A172 (cell line): Measurements from ENCODE around the gene MRPL19. TPM values are rescaled to one million over a fixed set of nuclear protein-coding genes. Genes with fewer than 3 reads are reported as not detected.

Source experiments
- DNase-seq: peaks from one replicate; pipeline ENCODE4 v3.0.0-alpha.2; 2015; ENCODE audit warnings: low spot score
- total RNA-seq: library from RNA; depleted of rRNA; stranded (reverse); fragments of >200 nt; shearing (Covaris generic); gene quantifications from 2 replicates; pipeline ENCODE4 v1.2.3, GENCODE V29; 2014; rRNA removed

MRPL19 gene
- total RNA-seq, result 127 and 156 TPM in 2 replicates

DNA sequence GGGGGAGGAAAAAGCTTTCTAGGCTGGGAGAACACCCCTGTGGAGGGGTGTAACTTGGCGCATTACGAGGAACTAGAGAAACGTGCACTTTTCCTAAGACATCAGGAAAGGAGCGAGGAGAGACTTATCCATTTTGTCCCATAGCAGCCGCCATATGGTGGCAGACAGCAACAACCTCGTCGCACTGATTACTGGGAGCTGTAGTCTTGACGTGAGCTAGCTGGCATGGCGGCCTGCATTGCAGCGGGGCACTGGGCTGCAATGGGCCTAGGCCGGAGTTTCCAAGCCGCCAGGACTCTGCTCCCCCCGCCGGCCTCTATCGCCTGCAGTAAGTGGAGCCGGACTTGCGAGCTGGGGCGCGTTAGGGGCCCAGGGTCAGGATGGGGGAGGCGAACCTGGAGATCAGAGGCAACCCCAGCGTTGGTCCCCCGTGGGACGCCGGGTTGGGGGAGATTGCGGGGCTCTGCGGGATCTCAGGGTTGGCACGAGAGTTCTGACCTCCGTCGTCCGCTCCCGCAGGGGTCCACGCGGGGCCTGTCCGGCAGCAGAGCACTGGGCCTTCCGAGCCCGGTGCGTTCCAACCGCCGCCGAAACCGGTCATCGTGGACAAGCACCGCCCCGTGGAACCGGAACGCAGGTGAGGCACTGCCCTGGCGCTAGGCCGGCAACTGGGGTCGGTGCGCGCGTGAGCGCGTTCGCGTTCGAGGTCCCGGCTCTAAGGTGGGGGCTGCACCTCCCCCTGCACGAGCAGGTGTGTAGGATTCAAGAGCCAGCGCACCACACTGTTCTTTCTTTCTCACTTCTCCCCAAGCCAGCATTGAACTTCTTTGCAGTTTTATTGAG, at the start of gene MRPL19:
Gene MRPL19 (plus strand): TSS at position 201 of the 843 bp plus-strand sequence. CDS start 25 bp downstream, at position 226.
- DNase-seq, result peak; percentile 90

DNA sequence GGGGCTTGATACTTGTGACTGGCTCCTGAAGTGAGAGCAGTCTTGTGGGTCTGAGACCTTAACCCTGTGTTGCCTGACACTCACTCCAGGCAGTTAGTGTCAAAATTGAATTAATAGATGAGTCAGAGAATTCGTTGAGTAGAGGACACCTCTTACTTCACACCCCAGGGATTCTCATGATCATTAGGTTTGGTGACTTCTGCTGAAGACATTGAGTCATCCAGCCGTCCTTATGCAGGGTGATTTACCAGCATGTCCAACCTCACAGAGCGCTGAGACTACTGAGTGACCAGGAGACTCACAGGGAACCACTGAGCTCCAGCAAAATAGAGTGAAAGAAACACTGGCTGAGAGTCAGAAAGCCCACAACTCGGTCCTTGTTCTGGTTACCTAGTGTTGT, 49.8 kb upstream of the MRPL19 start:
- DNase-seq, result peak; percentile 86

DNA sequence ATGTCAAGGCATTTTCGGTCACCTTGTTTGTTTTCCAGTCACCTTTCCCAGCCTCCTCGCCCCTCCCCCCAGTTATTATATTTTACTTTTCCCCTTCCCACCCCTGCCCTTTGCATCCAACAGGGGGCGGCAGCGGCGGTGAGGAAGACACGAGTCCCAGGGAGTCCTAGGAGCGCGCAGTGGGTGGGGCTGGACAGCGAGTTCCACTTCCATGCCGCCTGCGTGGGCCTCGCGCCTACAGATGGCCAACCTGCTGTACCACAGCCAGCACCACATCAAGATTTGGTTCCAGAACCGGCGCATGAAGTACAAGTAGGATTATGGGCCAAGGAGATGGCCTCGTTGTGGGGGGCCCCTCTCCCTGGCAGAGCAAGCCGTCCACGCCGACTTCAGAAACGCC, 48.6 kb upstream of the MRPL19 start:
- DNase-seq, result no peak

DNA sequence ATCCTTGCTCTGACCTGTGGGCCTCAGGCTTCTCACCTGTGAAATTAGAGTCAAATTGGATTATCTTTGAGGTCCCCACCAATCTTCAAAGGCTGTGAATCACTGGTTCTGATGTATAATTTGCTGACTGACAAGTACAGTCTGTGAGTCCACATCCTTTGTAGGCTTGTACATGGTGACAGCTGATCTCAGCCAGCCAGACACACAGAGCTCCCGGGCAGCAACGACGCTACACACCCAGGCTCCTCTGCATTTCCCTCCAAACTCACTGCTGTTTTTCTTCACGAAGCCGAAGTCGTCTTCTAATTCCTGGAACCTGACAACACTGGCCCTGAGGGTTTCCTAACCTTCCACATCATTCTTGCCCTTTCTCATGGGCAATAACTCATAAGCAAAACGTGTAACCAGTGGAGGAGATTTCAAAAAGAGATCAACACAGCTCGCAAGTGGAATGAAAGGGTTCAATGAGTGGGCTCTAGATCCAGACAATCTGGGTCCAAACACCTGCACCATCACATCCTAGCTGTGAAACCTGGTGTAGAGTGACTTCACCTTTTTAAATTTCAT, 47.9 kb upstream of the MRPL19 start:
- DNase-seq, result no peak

DNA sequence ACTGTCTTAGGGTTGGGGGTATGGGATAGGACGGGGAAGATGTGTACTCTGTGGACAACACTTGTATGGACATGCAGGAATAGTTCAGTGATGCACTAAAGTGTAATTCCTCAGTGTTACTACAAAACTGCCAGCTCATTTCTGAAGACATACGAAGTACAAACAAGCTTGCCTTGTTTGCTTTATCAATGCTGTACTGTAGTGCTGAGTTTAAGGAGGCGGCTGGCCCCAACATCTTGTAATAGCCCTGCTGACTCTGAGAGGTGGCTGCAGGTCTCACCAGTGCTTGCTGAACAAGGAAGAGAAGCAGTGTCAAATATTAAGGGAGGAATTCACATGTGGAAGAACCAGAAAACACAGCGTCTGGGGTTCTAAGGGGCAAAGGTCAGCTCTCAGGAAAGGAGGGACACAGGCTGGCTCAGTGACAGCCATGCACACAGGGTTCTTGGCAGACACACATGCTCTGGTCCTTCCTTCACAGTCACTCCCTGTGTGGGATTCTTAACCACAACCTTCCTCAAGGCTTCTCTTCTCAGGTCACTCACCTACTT, 46.0 kb upstream of the MRPL19 start:
- no peak for DNase-seq

DNA sequence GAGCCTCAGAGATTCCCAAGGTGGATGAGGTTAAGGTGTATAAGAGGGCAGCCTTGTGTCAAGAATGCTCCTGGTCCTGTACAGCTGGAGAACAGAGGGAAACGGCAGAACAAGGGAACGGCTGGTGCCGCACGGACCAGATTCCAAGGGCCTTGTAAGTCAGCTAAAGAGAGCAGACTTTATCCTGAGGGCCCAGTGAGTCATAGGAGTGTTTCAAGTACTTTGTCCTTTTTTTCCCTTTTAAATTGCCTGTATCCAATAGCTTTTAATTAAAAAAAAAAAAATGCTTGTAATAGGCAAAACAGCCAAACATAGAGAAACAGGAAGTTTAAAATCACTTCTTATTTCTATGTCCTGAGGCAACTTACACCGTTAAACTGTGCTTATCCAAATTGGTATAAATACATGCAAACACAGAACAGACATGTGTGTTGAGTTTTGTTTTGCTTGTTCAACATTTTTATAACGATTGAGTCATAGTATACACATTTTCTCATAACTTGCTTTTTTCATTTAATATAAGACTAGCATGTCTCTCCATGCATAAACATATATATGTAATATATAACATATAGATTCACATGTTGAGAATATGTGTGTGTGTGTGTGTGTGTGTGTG, 43.8 kb upstream of the MRPL19 start:
- DNase-seq, result peak; percentile 84

DNA sequence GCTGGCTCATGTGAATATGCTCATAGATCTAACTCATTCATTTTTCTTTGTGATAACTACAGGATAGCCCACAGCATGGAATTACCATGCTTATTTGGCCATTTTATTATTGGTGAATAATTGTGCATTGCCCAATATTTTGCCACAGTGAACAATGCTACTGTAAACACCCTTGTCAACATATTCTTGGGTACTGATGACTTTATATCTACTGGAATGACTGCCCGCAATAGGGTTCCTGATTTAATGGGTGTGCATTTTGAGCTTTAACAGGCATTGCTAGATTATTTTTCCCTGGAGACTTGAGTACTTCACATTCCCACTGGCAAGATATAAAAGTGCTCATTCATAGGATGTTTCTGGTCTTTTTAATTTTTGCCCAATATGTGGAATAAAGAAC, 43.1 kb upstream of the MRPL19 start:
- DNase-seq, result no peak

DNA sequence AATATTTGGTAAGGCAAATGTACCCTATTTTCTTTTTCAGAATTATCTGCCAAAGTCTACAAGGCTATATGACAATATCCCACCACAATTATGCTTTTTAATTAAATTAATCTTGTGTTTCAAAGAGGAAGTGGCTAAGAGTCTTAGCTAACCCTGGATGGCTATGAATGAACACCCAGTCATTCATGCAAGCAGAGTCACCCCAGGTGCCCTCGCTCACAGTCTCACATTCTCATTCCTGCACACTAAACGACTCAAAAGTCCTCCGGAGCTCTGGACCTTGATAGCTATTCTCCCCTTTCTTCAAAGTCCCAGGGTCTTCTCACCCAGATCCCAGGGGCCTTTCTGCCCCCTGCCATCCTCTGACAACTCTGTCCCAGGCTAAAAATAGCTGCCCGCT, 42.1 kb upstream of the MRPL19 start:
- peak; percentile 40 for DNase-seq

DNA sequence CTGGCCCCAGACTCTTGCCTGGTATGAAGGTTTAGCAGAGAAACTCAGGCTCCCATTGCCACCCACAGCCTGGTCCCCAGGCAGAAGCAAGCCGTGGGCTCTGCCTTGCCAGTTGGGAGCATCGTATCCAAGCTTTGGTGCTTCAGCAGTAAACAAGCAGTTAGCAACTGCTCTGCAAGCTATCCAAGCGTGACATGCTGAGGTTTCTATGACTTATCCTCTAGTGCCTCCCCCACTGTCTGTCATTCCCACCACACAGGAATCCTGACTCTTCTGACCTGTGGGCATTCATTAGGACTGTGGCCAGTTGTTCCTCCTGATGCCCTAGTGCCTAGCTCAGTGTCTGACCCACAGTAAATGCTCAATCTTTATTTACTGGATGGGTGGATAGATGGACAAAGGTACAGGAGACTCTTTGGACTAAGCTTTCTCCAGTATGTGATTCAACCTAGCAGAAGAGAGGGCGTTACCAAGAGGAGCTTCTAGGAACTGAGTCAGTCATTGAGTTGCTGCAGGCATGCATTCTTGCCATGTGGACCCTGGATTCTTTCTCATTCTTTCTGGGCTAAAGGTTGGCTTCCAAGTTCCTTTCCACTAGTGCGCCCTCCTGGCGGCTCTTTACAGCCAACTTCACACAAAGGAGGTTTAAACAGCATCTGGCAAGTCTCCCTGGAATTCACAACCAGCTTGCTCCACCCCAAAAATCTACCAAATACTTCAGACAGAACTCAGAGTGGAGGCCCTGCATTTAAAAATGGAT, 40.6 kb upstream of the MRPL19 start:
- peak; percentile 97 for DNase-seq

DNA sequence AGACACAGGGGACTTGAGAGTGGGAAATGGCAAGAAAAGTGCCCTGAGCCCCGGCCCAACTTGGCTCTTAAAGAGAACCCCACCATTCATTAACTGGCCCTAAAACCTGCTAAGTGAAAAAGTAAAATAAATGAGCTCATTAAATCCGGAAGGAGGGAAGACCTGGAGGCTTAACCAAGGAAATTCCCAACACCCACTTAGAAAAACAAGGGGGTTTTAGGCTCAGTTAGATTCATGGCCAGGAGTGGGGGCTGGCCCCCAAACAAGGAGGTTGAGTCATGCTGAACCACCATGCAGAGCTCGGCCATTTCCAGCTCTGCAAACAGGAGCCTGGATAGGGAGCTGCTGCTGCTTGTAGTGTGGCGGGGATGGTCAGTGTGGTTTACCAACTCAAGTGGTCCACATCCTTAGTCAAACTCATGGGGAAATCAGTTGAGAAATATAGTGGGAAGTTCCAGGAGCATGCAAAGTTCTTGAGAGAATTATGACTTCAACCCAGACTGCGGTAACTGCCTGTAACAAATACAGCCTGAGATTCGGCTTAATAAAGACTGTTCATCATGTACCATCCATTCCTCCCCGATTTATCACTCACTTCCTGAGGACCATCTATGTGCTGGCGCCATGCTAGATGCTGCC, 39.7 kb upstream of the MRPL19 start:
- peak; percentile 90 for DNase-seq

DNA sequence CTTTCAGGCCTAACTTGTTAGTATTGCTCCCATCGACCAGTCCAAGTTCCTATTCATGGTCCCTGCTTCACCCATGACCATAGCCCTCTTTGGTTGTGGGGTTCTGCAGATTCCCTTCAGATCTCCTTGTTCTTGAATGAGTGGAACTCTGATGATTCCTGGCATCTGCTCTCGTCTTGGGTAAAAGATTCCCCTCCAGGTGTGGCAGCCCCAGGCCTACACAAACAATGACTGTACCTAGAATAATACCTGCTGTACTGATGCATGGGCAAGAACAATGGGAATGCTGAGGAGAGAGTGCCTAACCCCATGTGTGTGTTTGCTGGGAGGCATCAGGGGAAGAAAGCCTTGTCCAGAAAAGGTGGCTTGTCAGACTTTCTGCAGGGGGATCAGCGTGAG, 39.2 kb upstream of the MRPL19 start:
- no peak for DNase-seq

DNA sequence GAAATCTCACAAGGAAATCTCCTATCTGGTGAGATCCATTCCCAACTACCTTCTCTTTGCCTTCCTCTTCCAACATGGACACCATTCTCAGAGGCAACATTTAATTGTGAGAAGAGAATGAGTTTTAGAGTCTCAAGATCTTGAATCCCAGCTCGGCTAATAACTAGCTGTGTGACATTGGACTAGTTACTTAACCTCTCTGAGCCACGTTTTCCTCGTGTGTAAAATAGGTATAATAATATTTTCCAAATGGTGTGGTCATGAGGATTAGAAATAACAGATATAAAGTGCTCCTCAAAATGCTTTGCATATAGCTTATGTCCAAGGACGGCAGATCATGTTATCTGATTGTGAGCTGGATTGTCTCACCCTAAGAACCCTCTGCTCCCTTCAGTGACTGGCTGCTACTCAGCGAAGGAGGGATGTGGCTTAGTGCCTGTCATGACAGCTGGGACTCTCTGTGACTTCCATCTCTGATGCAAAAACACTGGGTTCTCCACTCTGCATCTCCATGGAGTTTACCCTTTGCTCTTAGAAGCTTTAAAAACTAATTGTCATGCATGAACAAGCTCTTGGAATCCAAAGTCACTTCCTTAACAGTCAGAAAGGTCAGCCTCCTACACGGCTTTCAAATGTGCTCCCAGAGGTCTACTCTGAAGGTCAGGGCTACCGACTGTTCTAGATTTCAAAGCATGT, 38.4 kb upstream of the MRPL19 start:
- no peak for DNase-seq

DNA sequence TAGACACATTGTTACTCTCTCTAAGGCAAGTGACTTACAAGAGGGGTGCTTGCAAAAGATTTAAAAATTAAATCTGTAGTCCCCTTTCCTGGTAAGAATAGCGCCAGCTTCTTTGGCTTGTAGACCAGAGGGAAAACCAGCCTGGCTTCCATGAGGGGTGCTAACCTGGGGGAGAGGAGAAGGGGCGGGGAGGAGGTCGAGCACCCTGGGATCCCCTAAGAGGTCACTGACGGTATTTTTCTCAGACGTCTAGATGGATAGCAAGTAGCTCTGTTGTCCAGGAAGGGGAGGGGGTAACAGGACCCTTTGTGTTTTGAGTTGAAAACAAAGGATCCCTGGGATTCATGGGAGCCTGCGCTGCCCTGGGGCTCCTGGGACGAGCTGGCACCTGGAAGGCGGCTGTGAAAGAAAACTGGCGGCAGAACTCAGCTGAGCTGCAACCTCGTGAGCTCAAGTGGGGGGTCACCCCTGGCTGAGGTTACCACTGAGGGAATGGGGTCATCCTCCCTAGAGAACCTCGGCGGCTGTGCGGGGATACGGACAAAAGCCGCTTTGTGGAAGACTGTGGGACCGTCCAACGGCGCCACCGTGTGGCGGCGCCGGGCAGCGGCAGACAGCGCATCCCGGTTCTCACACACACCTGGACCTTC, 37.8 kb upstream of the MRPL19 start:
- peak; percentile 48 for DNase-seq

DNA sequence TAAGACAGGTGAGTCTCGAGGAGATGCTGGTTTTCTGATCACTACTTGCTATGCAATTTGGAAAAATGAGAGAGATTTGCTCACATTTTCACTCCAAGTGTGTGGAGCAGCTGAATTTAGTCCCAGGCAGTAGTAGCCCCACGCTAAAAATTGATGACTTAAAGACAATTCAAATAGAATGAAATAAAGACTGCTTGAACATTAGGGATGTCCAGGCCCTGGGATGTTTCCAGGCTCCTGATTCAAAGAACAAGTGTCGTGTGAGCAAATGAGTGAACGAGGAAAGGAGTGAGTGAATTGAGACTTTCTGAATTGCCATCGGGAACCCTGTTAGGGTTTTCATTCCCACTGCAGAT, 37.3 kb upstream of the MRPL19 start:
- DNase-seq, result no peak

DNA sequence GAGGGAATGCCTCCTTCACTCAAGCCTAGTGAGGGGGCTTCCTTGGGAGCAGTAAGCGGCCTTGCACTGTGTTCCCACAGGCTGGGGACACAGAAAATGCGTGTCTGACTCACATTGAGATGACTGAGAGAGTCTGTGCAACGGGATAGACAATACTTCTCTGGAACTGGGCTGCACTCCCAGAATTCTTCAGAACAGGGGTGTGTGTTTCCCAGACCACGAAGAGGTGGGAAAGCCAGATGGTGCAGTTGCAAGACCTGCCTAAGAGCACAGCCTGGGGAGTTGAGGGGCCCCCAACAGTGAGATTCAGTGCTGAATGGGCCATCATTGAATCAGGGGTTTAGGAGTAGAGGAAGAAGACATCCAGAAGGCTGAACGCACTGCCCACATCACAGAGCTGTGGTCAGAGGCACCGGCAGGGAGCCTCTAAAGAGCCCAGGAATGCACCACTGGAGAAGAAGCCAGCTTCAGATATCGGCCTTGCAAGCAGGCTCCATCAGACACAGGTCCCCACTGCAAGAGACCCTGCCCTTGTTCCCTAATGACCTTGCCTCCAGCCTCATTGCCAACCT, 36.6 kb upstream of the MRPL19 start:
- no peak for DNase-seq

DNA sequence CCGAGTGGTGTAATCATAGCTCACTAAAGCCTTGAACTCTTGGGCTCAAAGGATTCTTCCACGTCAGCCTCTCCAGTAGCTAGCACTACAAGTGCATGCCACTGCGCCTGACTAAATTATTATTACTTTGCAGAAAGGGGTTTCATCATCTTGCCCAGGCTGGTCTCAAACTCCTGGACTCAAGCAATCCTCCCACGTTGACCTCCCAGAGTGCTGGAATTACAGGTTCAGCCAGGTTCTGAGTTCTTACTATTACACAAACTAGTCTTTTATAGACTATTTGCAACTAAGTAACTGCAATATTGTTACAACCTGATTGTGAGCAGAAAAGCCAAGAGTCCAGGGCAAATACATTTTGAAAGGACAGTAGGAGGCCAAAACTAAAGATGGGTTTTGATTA, 35.9 kb upstream of the MRPL19 start:
- no peak for DNase-seq

DNA sequence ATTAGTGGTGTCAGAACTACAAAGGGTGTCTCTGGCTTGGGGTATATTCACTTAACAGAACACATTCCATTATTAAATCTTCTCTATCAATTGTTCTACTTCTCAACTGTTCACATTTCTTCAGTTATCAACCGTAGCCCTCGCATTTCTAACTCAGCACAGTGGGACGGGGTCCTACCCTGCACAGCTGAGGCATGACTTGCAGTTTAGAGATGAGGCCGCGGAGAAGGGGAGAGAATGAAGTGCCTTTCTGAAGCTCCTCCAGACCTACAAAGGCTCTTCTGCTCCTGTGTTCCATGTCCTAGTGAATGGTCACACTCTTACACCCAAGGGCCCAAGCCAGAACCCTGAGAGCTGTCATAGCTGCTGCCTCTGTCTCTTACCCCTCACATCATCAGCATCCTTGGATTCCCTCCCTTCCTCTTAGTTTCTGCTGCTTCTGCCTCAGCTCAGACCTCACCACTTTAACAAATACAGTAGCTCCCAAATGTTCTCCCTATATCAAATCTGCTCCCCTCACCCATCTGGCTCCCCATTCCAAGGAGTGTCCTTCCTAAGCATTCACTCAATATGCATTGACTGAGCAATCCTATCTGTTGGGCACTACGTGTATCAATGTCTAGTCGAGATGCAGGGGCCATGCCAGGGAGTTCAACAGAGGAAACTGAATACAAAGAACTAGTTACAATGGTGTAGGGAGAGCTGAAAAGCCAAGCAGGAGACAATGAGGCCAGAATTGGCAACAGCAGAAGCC, 34.3 kb upstream of the MRPL19 start:
- no peak for DNase-seq

DNA sequence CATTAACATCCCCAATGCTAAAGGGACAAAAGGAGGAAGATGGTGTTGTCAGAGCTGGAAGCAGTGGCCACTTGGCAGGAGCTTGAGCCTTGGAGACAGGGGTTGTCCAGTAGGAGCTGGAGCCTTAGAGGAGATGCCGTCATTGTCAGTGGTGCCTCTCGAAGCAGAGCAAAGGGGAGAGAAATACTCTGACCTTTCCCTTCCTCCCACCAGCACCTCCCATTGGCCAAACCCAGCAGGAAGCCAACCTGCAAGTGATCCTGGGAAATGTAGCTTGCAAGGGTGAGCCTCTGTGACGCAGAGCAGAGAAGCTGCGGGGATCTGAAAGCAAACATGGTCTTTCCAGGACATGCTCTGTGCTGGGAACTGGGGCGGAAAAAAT, 33.7 kb upstream of the MRPL19 start:
- DNase-seq, result no peak

DNA sequence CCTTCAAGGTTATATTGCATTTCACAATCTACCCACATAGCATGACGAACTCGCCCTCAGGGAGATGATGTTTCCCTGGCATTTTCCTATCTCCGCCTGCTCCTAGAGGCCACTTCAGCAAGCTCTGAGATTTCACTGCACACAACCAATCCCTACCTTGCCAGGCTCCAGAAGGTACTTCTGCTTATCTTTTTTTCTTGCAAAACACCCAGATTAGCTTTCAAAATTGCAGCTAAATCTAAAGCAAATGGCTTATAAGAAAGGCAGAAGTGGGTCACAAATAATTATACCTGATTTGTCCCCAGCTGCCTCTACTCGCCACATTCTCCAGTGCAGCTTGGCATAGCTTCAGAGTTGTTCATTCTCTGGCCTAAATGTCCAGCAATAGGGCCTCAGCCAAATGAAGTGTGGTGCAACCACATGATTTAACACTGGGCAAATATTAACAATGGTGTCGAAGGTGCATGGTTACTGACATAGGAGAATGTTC, 32.4 kb upstream of the MRPL19 start:
- no peak for DNase-seq
